HG02970 (cell line): Measurements from ENCODE around the gene PRKAB1.
"Not testable (repeated sequence)": the region's sequence is repeated elsewhere in the genome, so short reads cannot be mapped to it uniquely, and the experiment has no call there.

Source experiments
- ATAC-seq: cut with Tn5 transposase; IDR thresholded peaks from one replicate; pipeline ENCODE4 v1.9.1; 2021; ENCODE audit warnings: mild to moderate bottlenecking, moderate library complexity, moderate number of reproducible peaks; ENCODE audit not compliant: unreplicated experiment, low FRiP score

PRKAB1 gene

GRCh38 chr12:119683413-119683812 is 15.5 kb downstream of the PRKAB1 start:
- no peak for ATAC-seq

GRCh38 chr12:119683816-119684215 is 15.9 kb downstream of the PRKAB1 start:
- no peak for ATAC-seq

- ATAC-seq: no peak
Measured at GRCh38 chr12:119684711-119685369, 16.9 kb downstream of the PRKAB1 start.

DNA sequence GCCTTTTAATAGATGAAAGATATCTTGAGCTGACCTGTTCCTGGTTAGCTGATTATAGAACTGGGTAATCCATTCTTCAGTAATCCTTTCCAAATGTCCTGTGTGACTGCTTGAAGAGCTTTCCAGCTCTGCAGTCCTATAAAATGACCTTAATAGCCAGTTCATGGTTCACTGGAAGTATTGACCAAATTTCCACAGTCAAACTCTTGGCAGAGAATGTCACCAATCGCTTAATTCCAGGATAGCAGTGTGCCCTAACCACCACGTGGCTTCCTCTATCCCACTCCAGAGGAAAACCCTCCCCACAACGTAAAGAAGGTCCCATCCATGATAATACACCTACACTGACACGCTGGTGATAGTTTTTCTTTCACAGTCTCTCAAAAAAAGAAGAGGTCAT is 17.4 kb downstream of the PRKAB1 start:
- ATAC-seq: no peak

DNA sequence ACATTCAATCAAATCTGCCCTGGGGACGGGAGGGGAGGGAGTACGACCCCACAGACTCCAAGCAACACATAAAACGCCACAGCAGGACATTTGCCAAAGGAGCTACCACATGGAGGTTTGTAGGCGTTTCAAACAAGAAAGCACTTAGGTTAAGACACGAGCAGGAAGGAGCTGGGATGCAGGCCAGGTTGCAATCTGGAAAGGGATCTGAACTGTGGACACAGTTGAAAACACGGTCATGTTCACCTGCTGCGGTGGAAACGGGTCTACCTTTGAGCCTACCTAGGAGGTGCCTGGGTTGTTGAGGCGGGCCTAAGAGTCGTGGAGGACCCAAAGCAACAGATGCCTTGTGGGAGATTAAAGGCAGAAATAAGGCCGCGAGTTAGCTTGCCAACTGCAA is 18.4 kb downstream of the PRKAB1 start:
- no peak for ATAC-seq

- ATAC-seq: no peak
Measured at GRCh38 chr12:119686776-119687175, 18.8 kb downstream of the PRKAB1 start.

GRCh38 chr12:119687406-119687805 is 19.5 kb downstream of the PRKAB1 start:
- no peak for ATAC-seq

DNA sequence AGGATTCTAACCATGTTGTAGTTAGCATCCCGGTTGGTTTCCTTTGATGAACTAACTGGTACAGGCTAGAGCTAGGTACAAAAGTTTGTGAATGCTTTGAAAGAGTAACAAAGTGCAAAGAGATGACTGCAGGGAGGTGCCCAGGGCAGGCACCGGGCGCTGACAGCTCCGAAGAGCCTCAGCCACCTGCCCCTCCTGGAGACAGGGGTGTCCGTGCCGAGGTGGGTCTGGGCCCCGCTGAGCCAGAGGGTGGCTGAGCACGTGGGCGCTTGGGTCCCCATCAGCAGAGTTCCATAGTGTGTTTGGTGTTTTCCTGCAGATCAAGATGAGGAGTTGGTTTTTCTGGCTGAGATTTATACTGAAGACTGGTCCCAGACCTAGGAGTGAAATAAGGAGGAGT is 19.9 kb downstream of the PRKAB1 start:
- ATAC-seq: no peak

- ATAC-seq: no peak
Measured at GRCh38 chr12:119689935-119690500, 22.1 kb downstream of the PRKAB1 start.

DNA sequence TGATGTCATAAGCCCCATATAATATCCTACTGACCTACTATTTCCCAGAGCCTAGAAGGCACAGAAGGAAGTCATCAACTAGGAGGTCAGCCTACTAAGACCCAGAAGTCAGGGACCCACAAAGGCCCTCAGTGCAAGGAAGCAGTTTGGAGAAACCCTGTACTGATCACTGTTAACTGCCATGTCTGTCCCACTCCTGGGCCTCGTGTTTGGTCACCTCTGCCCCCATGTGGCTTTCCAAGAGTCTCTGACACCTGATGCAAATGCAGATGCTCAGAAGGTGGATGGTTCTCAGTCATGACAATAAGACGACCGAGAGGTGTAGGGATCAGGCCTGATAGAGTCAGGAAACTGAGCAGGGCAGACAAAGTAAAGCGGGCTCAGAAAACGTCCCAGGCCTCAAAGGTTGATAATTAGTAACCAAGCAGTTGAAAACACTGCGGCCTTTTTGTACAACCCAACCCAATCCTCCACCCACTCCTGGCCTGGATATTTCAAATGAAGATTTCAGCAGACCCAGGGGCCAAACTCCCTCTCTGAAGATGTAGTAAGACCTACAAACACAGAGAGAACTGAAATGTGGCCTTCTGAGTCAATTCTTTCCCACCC is 23.4 kb downstream of the PRKAB1 start:
- no peak for ATAC-seq

DNA sequence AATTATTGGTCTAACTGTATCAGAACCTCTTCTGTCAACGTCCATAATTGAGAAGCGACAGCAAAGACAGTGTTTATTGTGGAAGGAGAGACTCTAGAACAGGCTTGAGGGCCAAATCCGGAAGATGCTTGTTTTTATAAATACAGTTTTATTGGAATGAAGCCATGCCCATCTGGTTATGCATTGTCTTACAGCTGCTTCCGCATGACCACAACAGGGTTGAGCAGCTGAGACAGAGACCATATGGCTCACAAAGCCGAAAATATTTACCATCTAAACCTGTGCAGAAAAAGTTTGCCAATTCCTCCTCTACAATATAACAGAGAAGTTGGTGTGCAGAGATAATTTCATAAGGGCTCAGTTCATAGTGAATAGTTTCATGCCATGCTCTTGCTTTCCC is 24.5 kb downstream of the PRKAB1 start:
- ATAC-seq: no peak

DNA sequence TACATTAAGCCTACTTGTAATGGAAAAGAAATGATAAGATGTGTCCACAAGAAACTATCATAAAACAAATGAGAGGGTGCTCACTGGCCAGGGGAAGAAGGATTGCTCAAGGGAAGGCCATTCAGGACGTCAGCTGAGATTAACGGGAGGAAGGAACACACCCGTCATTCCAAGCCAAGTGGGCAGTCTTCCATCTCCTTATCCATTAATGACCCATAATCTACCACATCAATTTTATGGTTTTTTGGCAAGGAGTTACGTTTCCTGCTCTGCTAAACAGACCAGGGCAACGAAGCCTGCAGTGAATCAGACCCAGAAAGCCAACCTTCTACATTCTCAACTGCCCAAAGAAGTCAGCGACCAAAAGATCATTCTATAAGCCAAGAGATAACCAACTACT is 25.1 kb downstream of the PRKAB1 start:
- no peak for ATAC-seq

DNA sequence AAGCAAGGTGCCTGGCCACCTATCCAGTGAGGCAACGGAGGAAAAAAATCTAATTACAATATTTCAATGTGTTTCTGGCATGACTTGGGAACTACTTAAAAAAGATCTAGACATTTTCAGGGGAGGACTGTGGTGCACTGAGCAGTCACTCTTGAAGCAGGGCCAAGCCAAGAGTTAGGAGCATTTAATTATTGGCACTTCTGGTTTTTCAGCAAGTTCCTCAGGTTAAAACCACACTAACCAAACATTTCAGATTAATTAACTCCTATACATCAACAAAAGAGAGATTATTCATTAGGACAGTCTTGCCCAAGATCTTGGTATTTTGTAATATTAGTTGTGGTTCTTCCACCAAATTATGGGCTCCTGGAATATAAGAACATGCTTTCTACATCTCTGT is 25.6 kb downstream of the PRKAB1 start:
- ATAC-seq: no peak

DNA sequence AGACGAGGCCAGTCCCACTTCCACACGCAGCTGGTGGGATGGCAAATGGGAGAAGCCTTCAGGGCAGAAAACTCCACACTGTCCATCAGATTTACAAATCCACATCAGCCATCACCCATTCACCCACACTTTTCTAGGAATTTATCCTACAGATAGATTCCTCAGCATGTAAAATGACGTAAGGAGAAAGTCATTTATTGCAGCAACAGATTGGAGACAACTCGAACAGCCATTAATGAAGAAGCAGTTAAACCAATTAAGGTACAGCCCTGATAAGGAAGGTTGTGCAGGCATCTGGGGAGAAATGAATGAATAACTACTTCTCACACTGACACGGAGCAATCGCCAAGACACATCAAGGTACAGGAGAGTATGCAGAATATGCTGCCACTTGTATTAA is 26.2 kb downstream of the PRKAB1 start:
- ATAC-seq: no peak

DNA sequence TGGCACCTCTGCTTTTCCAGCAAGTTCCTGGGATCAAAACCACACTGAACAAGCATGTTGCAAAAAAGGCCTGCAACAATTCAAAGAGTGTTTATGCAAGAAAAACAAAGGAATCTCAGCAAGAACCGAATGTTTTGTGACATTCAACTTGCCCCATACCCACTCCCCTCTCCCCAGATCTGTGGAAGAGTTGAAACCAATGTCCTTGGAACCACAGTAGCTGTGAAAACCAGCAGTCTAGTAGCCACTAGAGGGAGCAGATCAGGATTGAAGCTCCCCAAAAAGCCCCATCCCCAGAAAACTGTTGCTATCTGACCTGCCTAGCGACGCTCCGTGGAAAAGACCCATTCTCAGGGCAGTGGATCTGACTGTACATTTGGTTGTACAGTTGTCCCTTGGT is 27.1 kb downstream of the PRKAB1 start:
- no peak for ATAC-seq

DNA sequence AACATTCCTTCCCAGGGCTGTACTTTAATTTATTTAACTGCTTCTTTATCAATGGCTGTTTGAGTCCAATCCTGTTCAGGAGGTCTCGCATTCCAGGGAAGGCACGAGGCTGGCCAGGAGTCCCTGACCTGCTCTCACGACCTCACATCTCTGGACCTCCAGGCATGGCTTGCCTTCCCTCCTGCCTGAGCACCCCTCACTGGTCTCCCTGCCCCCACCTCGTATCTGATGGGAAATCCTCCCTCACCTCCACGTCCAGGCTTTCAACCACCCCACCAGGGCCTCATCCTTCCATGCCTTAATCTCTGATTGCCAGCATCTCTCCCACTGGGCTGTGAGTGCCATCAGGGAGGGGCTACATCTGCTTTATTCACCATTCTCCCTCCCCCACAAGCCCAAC is 29.0 kb downstream of the PRKAB1 start:
- no peak for ATAC-seq

- no peak for ATAC-seq
Measured at GRCh38 chr12:119699199-119699760, 31.3 kb downstream of the PRKAB1 start.

DNA sequence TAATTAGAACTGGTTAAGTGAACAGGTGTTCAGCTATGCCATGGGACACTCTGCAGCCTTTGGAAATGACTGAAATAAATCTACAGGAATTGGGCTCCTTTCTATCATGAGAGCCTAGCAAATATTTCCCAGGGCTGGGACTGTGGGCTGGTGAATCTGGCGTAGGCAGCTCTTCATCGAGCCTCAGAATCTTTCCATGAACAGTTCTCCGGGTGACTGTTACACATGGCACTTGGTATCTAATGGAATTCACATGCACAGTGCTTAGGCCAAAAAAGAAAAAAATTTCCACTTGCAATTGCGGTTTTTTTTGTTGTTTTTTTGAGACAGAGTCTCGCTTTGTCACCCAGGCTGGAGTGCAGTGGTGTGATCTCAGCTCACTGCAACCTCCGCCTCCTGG is 32.1 kb downstream of the PRKAB1 start:
- ATAC-seq: no peak

DNA sequence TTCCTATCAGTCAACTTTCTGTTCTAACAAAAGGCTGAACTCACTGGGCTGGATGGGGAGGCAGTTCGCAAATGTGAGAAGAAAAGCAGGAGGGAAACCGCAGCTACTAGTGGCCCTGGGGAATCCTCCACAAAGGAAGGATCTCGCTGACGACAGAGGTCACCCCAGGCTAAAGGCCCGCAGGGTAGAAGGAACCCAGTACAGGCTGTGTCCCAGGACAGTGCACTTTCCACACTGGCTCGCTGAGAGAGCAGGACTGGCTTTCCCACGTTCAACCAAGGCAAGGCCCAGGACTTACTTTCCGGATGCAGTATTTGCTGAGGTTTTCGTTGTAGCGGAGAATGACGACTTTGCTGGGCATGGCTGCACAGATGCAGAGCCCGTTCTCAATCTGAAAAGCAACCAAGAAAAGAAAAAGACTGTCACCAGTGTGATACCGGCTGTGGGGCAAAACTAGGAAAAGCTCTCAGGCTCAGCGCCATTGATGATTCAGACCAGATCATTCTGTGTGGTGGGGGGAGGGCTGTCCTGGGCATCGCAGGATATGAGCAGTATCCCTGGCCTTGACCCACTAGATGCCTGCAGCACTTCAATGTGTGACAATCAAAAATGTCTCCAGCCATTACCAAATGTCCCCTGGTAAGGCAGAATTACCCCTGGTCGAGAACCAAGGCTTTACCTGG is 36.3 kb downstream of the PRKAB1 start:
- ATAC-seq: no peak

- no peak for ATAC-seq
Measured at GRCh38 chr12:119705182-119705581, 37.2 kb downstream of the PRKAB1 start.

- not testable (repeated sequence) for ATAC-seq
Measured at GRCh38 chr12:119706427-119706826, 38.5 kb downstream of the PRKAB1 start.
